ENCODE data around the gene COL12A1. TPM values are rescaled to one million over a fixed set of nuclear protein-coding genes. Genes with fewer than 3 reads are reported as not detected.

Gene COL12A1
- total and polyA plus RNA-seq, 2 experiments from 2014 or later, result 0.32 to 0.66 TPM

DNA sequence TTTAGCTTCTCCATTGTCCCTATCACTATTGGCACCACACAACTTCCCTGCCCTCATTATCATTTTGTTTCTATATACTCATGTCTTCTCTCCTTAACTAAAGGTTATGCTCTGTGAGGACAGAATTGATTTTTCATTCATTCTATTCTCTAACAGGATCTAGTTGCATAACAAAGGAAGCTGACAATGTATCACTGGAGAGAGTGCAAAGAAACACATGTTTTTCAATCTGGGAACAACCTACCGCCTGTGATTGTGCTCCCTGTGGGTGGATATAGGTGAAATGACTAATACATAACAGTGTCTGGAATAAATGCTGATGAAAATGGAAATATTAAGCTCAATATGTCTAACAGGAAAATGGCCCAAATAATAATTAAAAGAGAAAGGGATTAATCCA, 56.6 kb downstream of the COL12A1 start:
- Histone ChIP-seq H3K9me3 (ENCODE audit: low read depth) (no peaks in the 10 kb centered on the region), H3K36me3 (no peaks in the 10 kb centered on the region), H3K4me1 (ENCODE audit: low read depth) (no peaks in the 10 kb centered on the region), H3K4me3 (no peak overlapping the region), H3K27ac (no peak overlapping the region), H3K27me3 (no peaks in the 10 kb centered on the region)
- peak in 1 of 2 donors; percentile 54 for DNase-seq (ENCODE audit: low read depth in 1 of 2, low spot score in 1 of 2)
- TF ChIP-seq, protein P1, sequence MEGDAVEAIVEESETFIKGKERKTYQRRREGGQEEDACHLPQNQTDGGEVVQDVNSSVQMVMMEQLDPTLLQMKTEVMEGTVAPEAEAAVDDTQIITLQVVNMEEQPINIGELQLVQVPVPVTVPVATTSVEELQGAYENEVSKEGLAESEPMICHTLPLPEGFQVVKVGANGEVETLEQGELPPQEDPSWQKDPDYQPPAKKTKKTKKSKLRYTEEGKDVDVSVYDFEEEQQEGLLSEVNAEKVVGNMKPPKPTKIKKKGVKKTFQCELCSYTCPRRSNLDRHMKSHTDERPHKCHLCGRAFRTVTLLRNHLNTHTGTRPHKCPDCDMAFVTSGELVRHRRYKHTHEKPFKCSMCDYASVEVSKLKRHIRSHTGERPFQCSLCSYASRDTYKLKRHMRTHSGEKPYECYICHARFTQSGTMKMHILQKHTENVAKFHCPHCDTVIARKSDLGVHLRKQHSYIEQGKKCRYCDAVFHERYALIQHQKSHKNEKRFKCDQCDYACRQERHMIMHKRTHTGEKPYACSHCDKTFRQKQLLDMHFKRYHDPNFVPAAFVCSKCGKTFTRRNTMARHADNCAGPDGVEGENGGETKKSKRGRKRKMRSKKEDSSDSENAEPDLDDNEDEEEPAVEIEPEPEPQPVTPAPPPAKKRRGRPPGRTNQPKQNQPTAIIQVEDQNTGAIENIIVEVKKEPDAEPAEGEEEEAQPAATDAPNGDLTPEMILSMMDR (IDR thresholded peaks at IDR 0.05; ENCODE audit: low read depth, low read length), result no peak

DNA sequence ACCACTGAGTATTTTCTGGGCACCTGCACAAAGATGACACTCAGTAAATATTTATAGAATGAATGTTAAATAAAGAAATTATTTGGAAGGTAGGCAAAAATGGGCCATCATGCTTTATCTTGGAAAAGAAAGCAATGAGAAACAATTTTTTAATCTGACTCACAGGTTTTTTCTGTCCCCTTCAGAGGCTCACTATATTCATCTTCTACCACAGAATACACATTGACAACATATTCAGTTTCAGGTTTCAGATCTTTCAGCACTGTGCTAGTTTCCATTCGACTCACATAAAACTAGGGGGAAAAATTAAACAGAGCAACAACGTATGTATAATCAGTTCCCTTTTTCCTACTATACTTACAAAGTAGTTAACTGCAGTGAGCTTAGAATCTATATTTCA, 58.3 kb downstream of the COL12A1 start:
- Histone ChIP-seq H3K36me3 (no peaks in the 10 kb centered on the region), H3K27ac (no peak overlapping the region)
- DNase-seq (ENCODE audit: low read depth in 1 of 2, low spot score in 1 of 2), result no peak

DNA sequence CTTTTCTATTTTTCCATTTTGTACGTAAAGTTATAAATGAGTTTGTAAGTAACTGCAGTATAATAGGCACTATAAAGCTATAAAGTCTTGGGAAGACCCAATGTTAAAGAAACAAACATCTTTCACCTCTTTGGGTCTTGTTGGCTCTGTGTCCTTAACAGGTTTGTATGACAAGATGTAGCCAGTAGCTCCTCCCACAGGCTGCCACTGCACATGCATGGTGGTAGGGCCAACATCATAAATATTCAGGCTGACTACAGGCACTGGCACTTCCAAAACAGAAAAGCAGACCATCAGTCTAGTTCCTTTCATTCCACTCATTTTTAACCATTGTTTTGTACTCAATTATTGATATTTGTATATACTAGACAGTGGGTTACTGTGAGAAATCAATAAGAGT, 59.9 kb downstream of the COL12A1 start:
- no peaks in the 10 kb centered on the region for H3K27me3 ChIP-seq
- no peaks in the 10 kb centered on the region for H3K4me1 ChIP-seq (ENCODE audit: low read depth)
- H3K4me3 ChIP-seq, result no peak overlapping the region
- no peaks in the 10 kb centered on the region for H3K36me3 ChIP-seq
- no peaks in the 10 kb centered on the region for H3K9me3 ChIP-seq (ENCODE audit: low read depth)
- TF ChIP-seq, protein P1 (IDR thresholded peaks at IDR 0.05; ENCODE audit: low read depth, low read length), result no peak
- DNase-seq (ENCODE audit: low read depth in 1 of 2, low spot score in 1 of 2), result no peak
- H3K27ac ChIP-seq, result no peak overlapping the region

More for the DNA sequence above, 58.3 kb downstream of the COL12A1 start:
- Histone ChIP-seq H3K27me3 (no peaks in the 10 kb centered on the region), H3K4me3 (no peak overlapping the region), H3K4me1 (ENCODE audit: low read depth) (no peaks in the 10 kb centered on the region), H3K9me3 (ENCODE audit: low read depth) (no peaks in the 10 kb centered on the region)
- TF ChIP-seq, protein P1 (IDR thresholded peaks at IDR 0.05; ENCODE audit: low read depth, low read length), result no peak

DNA sequence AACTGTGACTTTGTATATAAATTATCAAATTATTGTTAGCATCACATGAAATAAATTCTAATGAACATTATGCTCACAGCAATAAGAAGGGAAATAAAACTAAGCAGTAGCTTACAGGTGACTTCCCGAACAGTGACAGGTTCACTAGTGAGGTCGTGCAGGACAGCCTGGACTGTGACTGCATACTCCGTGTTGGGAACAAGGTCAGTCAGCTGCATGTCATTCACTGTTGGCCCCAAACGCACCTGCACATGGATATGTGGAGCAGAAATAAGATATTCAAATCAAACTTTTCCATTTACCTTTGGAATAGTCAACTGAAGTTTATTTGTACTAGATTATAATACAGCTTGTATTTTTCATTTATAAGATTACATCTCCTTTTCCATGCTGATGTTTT, 60.6 kb downstream of the COL12A1 start:
- Histone ChIP-seq H3K4me1 (ENCODE audit: low read depth) (no peaks in the 10 kb centered on the region), H3K9me3 (ENCODE audit: low read depth) (no peaks in the 10 kb centered on the region), H3K27me3 (no peaks in the 10 kb centered on the region), H3K27ac (no peak overlapping the region), H3K4me3 (no peak overlapping the region), H3K36me3 (no peaks in the 10 kb centered on the region)
- TF ChIP-seq, protein P1 (IDR thresholded peaks at IDR 0.05; ENCODE audit: low read depth, low read length), result no peak
- DNase-seq (ENCODE audit: low read depth in 1 of 2, low spot score in 1 of 2), result no peak

DNA sequence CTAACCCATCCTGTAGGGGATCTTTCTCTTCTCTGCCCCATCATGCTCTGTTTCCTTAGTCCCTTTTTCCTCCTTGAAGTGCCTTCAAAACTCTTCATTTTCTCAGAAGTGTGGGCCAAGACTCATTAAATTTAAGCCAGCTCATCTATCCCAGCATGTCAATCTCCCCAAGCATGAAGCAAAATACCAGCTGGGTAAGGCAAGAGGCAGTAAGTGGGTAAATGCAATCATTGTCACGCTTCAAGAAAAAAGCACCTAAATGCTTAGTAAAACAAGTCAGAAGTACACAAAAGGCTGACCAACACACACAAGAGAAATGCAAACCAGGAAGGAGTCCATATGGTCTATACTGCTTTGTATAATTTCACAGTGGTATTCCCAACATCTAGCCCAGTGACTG, 61.5 kb downstream of the COL12A1 start:
- Histone ChIP-seq H3K9me3 (ENCODE audit: low read depth) (no peaks in the 10 kb centered on the region), H3K4me3 (no peak overlapping the region), H3K4me1 (ENCODE audit: low read depth) (no peaks in the 10 kb centered on the region), H3K36me3 (no peaks in the 10 kb centered on the region), H3K27me3 (no peaks in the 10 kb centered on the region), H3K27ac (no peak overlapping the region)
- DNase-seq (ENCODE audit: low read depth in 1 of 2, low spot score in 1 of 2), result no peak
- TF ChIP-seq, protein P1 (IDR thresholded peaks at IDR 0.05; ENCODE audit: low read depth, low read length), result no peak

DNA sequence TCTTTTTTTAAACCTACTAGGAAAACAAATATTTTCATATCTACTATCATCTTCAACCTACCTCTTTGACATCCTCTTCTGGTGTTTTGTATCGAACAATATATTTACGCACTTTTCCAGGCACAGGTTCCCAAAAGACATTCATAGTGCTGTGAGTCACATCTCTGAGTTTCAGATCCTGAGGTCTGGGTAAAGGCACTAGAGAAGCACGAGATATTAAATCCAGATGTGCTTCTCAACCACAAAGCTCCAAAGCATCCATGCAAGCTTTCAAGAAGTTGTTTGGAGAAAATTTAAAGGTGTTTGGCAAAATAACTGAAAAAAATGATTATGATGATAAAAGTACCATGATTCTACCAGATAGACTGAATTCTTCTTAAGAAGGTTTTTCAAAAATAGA, 62.7 kb downstream of the COL12A1 start:
- H3K27me3 ChIP-seq, result no peaks in the 10 kb centered on the region
- DNase-seq (ENCODE audit: low read depth in 1 of 2, low spot score in 1 of 2), result peak in 1 of 2 donors; percentile 71
- no peaks in the 10 kb centered on the region for H3K36me3 ChIP-seq
- no peak overlapping the region for H3K4me3 ChIP-seq
- no peaks in the 10 kb centered on the region for H3K9me3 ChIP-seq (ENCODE audit: low read depth)
- H3K27ac ChIP-seq, result no peak overlapping the region
- H3K4me1 ChIP-seq (ENCODE audit: low read depth), result no peaks in the 10 kb centered on the region
- TF ChIP-seq, protein P1 (IDR thresholded peaks at IDR 0.05; ENCODE audit: low read depth, low read length), result no peak

Measured in cardiac muscle cell (in vitro differentiated cells and primary cell).